Brain pericyte (primary cell): ENCODE measurements around the gene ZNF274.
"Not testable (repeated sequence)": the region's sequence is repeated elsewhere in the genome, so short reads cannot be mapped to it uniquely, and the experiment has no call there.

Experiments used
- DNase-seq: peaks from one replicate; pipeline ENCODE4 v3.0.0-alpha.2; 2012; ENCODE audit warnings: low read depth, low spot score

The ZNF274 gene

GRCh38 chr19:58182989-58183816, at the start of gene ZNF274:
TSS of gene ZNF274 (plus strand) at chr19:58183061. CDS start at chr19:58183966, 905 bp downstream.
- peak; percentile 67 for DNase-seq

GRCh38 chr19:58134244-58134643, 48.6 kb upstream of the ZNF274 start:
- DNase-seq: no peak

- DNase-seq: no peak
Observed at GRCh38 chr19:58145849-58146248, 37.0 kb upstream of the ZNF274 start.

GRCh38 chr19:58147475-58147874, 35.4 kb upstream of the ZNF274 start:
- DNase-seq: not testable (repeated sequence)

- DNase-seq: peak; percentile 31
Observed at GRCh38 chr19:58150328-58150921, 32.4 kb upstream of the ZNF274 start, which contains the start of gene ZNF329. TSS of gene ZNF329 (minus strand) at chr19:58150789. CDS start at chr19:58129503, 21,286 bp downstream.

GRCh38 chr19:58153386-58153785, 29.5 kb upstream of the ZNF274 start:
- no peak for DNase-seq

GRCh38 chr19:58154287-58154678, 28.6 kb upstream of the ZNF274 start:
- DNase-seq: no peak

- peak; percentile 77 for DNase-seq
Observed at GRCh38 chr19:58154679-58155648, 27.9 kb upstream of the ZNF274 start.

GRCh38 chr19:58157045-58157728, 25.7 kb upstream of the ZNF274 start:
- no peak for DNase-seq

- no peak for DNase-seq
Observed at GRCh38 chr19:58166268-58166667, 16.6 kb upstream of the ZNF274 start.

GRCh38 chr19:58166708-58167280, 16.1 kb upstream of the ZNF274 start:
- DNase-seq: no peak

GRCh38 chr19:58170860-58171259, 12.0 kb upstream of the ZNF274 start:
- DNase-seq: no peak

- DNase-seq: no peak
Observed at GRCh38 chr19:58181902-58182576, 822 bp upstream of the ZNF274 start.

GRCh38 chr19:58182577-58182988, 278 bp upstream of the ZNF274 start:
- DNase-seq: no peak

GRCh38 chr19:58183817-58184215, 955 bp downstream of the ZNF274 start:
- peak; percentile 30 for DNase-seq

- no peak for DNase-seq
Observed at GRCh38 chr19:58196901-58197616, 14.2 kb downstream of the ZNF274 start.

- DNase-seq: no peak
Observed at GRCh38 chr19:58203814-58204475, 21.1 kb downstream of the ZNF274 start.

- no peak for DNase-seq
Observed at GRCh38 chr19:58204566-58204965, 21.7 kb downstream of the ZNF274 start.

GRCh38 chr19:58209577-58209976, 26.7 kb downstream of the ZNF274 start:
- no peak for DNase-seq
